Hepatocyte (in vitro differentiated cells): ENCODE data around the gene PTPRU.

Experiments
- CTCF ChIP-seq: fragments of 200-600 bp; sonication (generic); IDR thresholded peaks from 2 replicates; pipeline ENCODE4 v1.5.1; 2016; ENCODE audit warnings: antibody characterized with exemption, mild to moderate bottlenecking; ENCODE audit not compliant: poor library complexity
- EZH2 ChIP-seq: fragments of 200-600 bp; sonication (generic); IDR thresholded peaks from 2 replicates; pipeline ENCODE4 v1.6.1; 2016; ENCODE audit warnings: antibody characterized with exemption, mild to moderate bottlenecking, borderline replicate concordance
- EZH2phosphoT487 ChIP-seq: fragments of 200-600 bp; sonication (generic); IDR thresholded peaks from one replicate; pipeline ENCODE4 v1.6.1; 2018; ENCODE audit warnings: antibody characterized with exemption, mild to moderate bottlenecking, low read depth, moderate library complexity; ENCODE audit not compliant: unreplicated experiment, severe bottlenecking

GRCh38 chr1:29267321-29268070 lies 31.2 kb downstream of the PTPRU start:
- TF ChIP-seq CTCF (no peak), EZH2 (no peak), EZH2phosphoT487 (no peak)
